ENCODE measurements around the gene CCNB2. TPM values are rescaled to one million over a fixed set of nuclear protein-coding genes. Genes with fewer than 3 reads are reported as not detected.

The CCNB2 gene
- total and polyA plus RNA-seq, 10 of the 15 experiments (the other 5 are each of a cell fraction or from before 2014, with no cell fraction given) = 74.1 to 211 (median 103) TPM

GRCh38 chr15:59074607-59075006 lies 30.3 kb upstream of the CCNB2 start:
- H3K79me2 ChIP-seq (ENCODE audit: control insufficient read depth, insufficient read depth, low read length) = no peaks in the 10 kb centered on the region
- H3K4me2 ChIP-seq (ENCODE audit: control insufficient read depth, insufficient read depth) = no peak overlapping the region
- WGBS (ENCODE audit: insufficient coverage, insufficient replicate concordance, low lambda C conversion rate, missing lambda C conversion rate) = 86% methylated on average over 1 of the region's 1 CpG
- TF ChIP-seq TBL1XR1 (IDR thresholded peaks at IDR 0.05; ENCODE audit: low read depth, low read length) (no peak), CBX5 (IDR thresholded peaks at IDR 0.05; ENCODE audit: low read depth) (no peak), MYC (IDR thresholded peaks at IDR 0.05; ENCODE audit: insufficient read depth, insufficient read length, insufficient replicate concordance, low read length, severe bottlenecking) (no peak), NR2C1 (IDR thresholded peaks at IDR 0.05) (no peak), NR2C2 (IDR thresholded peaks at IDR 0.05; ENCODE audit: borderline replicate concordance, control insufficient read depth, insufficient read length, low read depth) (no peak), EGR1 (IDR thresholded peaks at IDR 0.05; ENCODE audit: borderline replicate concordance in 1 of 2, low read depth in 2 of 2, low read length in 2 of 2) (no peak), BRCA1 (IDR thresholded peaks at IDR 0.05; ENCODE audit: low read depth, low read length) (no peak), FOS (IDR thresholded peaks at IDR 0.05; ENCODE audit: borderline replicate concordance, extremely low read depth, insufficient read length) (no peak), JUND (IDR thresholded peaks at IDR 0.05; ENCODE audit: low read depth, low read length) (no peak), SIN3A (IDR thresholded peaks at IDR 0.05; ENCODE audit: low read depth, low read length) (no peak), FOXK2 (IDR thresholded peaks at IDR 0.05) (no peak), NR2F1 (conservative IDR thresholded peaks at IDR 0.05) (no peak)
- RAD21 ChIA-PET (ENCODE audit: unreplicated experiment) = interaction anchor here (0.8 kb wide), 1 partner anchor 225 kb away, joined by 3 read pairs; no protein-coding TSS in a partner anchor
- no peak overlapping the region for H3K4me3 ChIP-seq
- POLR2A ChIA-PET = interaction anchor here (1.1 kb wide), 1 partner anchor 11 kb away, joined by 6 read pairs; no protein-coding TSS in a partner anchor
- no peak overlapping the region for H3K9ac ChIP-seq (ENCODE audit: control insufficient read depth, insufficient read depth, low read length)
- peaks cover 2 to 13% of the 10 kb centered on the region in 2 experiments for H3K36me3 ChIP-seq (ENCODE audit: control insufficient read depth in 2 of 2, insufficient read depth in 2 of 2, low read length in 1 of 2)
- peak; percentile 73 for FAIRE-seq
- H2AFZ ChIP-seq (ENCODE audit: control insufficient read depth, low read depth, low read length) = no peak overlapping the region
- BruUV-seq (replicated peaks) = no TSS peak
- SMC1A ChIA-PET (ENCODE audit: uncharacterized antibody, unreplicated experiment) = interaction anchor here (0.9 to 2.1 kb wide), 5 partner anchors 9 to 58 kb away, joined by 3 to 10 read pairs (median 7); no protein-coding TSS in a partner anchor
- DNase-seq (ENCODE audit: low read depth, low spot score) = peak; percentile 5
- no peaks in the 10 kb centered on the region for H3K27me3 ChIP-seq (replicated peaks in 1 of 2; ENCODE audit: control insufficient read depth in 2 of 2, insufficient read depth in 2 of 2, low read length in 1 of 2)
- ATAC-seq = peak; percentile 77
- CTCF ChIA-PET = interaction anchor here (0.9 to 1.7 kb wide), 4 partner anchors 8 to 94 kb away, joined by 3 to 6 read pairs (median 4); no protein-coding TSS in a partner anchor
- intact Hi-C loops (cut with micrococcal nuclease; ENCODE audit: unreplicated experiment) = no loop called here
- H3K27ac ChIP-seq (ENCODE audit: control insufficient read depth, insufficient read depth) = peak overlapping the region; percentile 4; the same call in 1 of the 2 replicates
- in situ Hi-C loops (cut with MboI) = no loop called here
- peaks cover 8% of the 10 kb centered on the region for H3K9me3 ChIP-seq (replicated peaks; ENCODE audit: control insufficient read depth, insufficient read depth, low read length)
- H4K20me1 ChIP-seq (ENCODE audit: control insufficient read depth, insufficient read depth) = no peaks in the 10 kb centered on the region
- peaks cover 8% of the 10 kb centered on the region for H3K4me1 ChIP-seq (ENCODE audit: control insufficient read depth, insufficient read depth, low read length)

Measured in GM12878 (cell line).